ENCODE data around the gene ST7L. TPM values are rescaled to one million over a fixed set of nuclear protein-coding genes. Genes with fewer than 3 reads are reported as not detected.

ST7L gene
- total and polyA plus RNA-seq, 8 donors = 9.0 to 16.9 (median 11.2) TPM

DNA sequence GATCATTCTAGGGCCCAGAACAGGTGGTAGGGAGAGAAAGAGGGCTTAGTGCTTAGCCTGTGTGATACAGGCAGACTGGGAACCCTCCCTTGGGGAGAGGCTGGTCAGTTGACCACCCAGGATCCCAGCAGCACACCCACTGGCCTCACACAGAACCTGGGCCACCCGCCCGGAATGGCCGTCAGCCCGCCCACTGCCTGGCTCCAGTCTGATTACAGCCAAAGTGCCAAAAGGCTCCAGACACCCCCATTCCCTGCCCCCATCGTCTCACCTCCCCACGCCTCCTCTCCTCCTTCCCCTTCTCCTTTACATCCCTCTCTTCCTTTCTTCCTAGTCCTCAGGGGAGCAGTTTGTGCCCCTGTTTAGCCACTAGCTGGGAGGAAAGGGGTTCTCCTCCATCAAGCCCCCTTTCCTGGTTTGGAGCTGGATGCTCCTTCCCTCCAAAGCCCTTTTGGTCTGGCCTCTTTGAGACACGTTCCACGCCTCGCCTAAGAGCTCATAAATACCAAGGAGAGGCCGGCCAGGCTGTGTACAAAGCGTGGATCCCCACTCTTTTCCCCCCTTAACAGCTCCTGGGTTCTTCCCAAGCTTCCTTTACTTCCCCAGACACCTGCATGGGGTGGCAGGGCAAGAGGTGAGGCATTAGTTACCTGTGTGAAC, 114.8 kb downstream of the ST7L start:
- no peaks in the 10 kb centered on the region for H3K27me3 ChIP-seq
- DNase-seq = peak in 1 of 6 donors; percentile 37
- 80 to 86% methylated on average over 11 of the region's 11 CpGs for WGBS, 2 donors
- no peaks in the 10 kb centered on the region for H3K36me3 ChIP-seq
- peaks cover 0 to 8% (median 5%) of the 10 kb centered on the region in 3 donors for H3K4me1 ChIP-seq
- intact Hi-C loops (cut with DNase I) = loop anchor here in 1 of 3 donors (10.0 kb wide), 1 partner anchor 201 kb away; the partner anchor contains the start of gene RHOC
- TF ChIP-seq, protein P1, sequence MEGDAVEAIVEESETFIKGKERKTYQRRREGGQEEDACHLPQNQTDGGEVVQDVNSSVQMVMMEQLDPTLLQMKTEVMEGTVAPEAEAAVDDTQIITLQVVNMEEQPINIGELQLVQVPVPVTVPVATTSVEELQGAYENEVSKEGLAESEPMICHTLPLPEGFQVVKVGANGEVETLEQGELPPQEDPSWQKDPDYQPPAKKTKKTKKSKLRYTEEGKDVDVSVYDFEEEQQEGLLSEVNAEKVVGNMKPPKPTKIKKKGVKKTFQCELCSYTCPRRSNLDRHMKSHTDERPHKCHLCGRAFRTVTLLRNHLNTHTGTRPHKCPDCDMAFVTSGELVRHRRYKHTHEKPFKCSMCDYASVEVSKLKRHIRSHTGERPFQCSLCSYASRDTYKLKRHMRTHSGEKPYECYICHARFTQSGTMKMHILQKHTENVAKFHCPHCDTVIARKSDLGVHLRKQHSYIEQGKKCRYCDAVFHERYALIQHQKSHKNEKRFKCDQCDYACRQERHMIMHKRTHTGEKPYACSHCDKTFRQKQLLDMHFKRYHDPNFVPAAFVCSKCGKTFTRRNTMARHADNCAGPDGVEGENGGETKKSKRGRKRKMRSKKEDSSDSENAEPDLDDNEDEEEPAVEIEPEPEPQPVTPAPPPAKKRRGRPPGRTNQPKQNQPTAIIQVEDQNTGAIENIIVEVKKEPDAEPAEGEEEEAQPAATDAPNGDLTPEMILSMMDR (IDR thresholded peaks at IDR 0.05) = no peak
- ATAC-seq = no peak
- no peak overlapping the region for H3K4me3 ChIP-seq
- H3K9me3 ChIP-seq = no peaks in the 10 kb centered on the region
- H3K27ac ChIP-seq = no peak overlapping the region
- no peak for FAIRE-seq

DNA sequence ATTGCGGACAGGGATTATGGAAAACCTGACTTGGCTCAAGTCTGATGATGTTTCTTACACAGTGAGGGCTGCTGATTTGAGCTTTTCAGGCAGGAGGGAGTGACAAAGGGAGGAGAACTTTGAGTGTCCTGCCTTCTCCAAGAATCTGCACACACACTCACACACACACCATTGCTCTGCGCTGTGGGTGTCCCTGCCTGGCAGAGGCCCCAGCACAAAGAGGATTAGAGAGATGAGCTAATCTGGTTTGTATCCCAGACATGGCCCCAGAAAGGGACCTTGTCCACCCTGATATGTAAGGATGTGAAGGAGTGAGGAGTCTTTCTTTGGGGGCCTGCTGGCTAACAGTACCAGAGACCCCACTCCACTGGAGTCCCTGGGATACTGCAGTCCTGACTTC, 116.1 kb downstream of the ST7L start:
- intact Hi-C loops (cut with DNase I) = loop anchor here in 1 of 3 donors (10.0 kb wide), 1 partner anchor 202 kb away; the partner anchor contains the start of gene RHOC
- no peak for FAIRE-seq
- H3K9me3 ChIP-seq = no peaks in the 10 kb centered on the region

DNA sequence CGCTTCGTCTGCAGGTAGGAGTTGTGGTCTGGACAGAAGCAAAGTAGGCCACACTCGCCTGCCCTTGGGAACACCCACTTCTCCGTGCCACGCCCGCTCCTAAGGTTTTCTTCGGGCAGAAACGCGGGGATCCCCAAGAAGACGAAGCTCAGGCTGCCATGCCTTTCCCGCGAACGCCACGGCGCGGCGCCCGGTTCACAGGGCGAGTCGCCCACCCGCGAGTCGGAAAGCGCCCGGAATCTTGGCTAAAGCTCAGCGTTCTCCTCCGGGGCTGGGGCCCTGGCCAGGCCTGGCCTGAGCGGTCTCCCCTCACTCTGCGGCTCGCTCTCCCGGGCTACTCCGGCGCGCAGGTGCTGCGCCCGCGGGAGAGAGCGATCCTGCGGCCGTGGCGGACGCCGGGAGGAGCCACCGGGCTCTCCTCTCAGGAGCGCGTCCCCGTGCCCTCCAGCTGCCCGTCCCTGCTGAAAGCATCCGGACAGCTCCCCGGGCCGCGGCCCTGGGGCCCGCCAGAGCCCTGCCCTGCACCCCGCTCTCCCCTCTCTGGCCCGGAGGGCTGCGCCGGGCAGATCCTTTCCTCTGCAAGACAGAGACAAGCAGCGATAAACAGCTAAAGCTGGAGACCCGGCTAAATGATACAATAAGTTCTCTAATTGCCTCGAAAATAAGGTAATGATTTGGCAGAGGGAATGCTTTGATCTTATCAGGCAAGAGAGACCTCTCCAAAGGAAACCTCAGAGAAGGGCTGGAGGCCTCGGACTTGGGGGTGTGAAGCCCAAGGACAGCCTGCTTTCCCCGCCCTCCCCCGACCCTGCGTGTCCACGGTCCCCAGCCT, 116.9 kb downstream of the ST7L start:
- no peaks in the 10 kb centered on the region for H3K27me3 ChIP-seq
- no peaks in the 10 kb centered on the region for H3K4me1 ChIP-seq
- peak; percentile 85 to 96 (median 91) for ATAC-seq
- H3K36me3 ChIP-seq = no peaks in the 10 kb centered on the region
- 5 to 7% methylated on average over 52 to 65 of the region's 65 CpGs for WGBS, 2 donors
- H3K27ac ChIP-seq = no peak overlapping the region
- H3K4me3 ChIP-seq = peak overlapping the region; percentile 9 to 57 (median 36)
- TF ChIP-seq, protein P1 (IDR thresholded peaks at IDR 0.05) = peak; percentile 16 to 46 (median 40)
- H3K9me3 ChIP-seq = no peaks in the 10 kb centered on the region
- no peak for FAIRE-seq
- intact Hi-C loops (cut with DNase I) = loop anchor here in 1 of 3 donors (10.0 kb wide), 1 partner anchor 203 kb away; the partner anchor contains the start of gene RHOC
- peak; percentile 46 to 87 (median 68) for DNase-seq

More for the DNA sequence above, 116.1 kb downstream of the ST7L start:
- Histone ChIP-seq H3K27ac (no peak overlapping the region), H3K4me1 (peaks cover 0 to 2% (median 0%) of the 10 kb centered on the region in 3 donors), H3K36me3 (no peaks in the 10 kb centered on the region), H3K27me3 (no peaks in the 10 kb centered on the region), H3K4me3 (no peak overlapping the region)
- TF ChIP-seq, protein P1 (IDR thresholded peaks at IDR 0.05) = no peak
- DNase-seq (no peak), ATAC-seq (no peak)
- WGBS, 2 donors = 83 to 84% methylated on average over 2 of the region's 2 CpGs

DNA sequence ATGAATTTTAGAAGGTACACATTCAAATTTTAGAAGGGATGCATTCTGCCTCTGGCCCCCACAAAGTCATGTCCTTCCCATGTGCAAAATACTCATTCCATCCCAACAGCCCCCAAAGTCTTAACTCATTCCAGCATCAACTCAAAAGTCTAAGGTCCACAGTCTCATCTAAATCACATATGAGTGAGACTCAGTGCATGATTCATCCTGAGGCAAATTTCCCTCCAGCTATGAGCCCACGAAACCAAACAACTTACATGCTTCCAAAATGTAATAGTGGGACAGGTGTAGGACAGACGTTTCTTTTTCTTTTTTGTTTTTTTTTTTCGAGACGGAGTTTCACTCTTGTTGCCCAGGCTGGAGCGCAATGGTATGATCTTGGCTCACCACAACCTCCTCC, 122.7 kb downstream of the ST7L start:
- Histone ChIP-seq H3K27ac (no peak overlapping the region), H3K36me3 (no peaks in the 10 kb centered on the region), H3K4me3 (no peak overlapping the region), H3K4me1 (no peaks in the 10 kb centered on the region), H3K27me3 (no peaks in the 10 kb centered on the region), H3K9me3 (no peaks in the 10 kb centered on the region)
- TF ChIP-seq, protein P1 (IDR thresholded peaks at IDR 0.05) = no peak
- ATAC-seq = no peak
- no peak for DNase-seq
- 72 to 79% methylated on average over 5 of the region's 5 CpGs for WGBS, 2 donors
- intact Hi-C loops (cut with DNase I) = no loop called here
- no peak for FAIRE-seq

Measured in pancreas (tissue), 10 donors.